K562 treated with DMSO at 1 percent for 12 hours (cell line): Measurements from ENCODE around the gene FAM234B. TPM values are rescaled to one million over a fixed set of nuclear protein-coding genes. Genes with fewer than 3 reads are reported as not detected.

Experiments used
- total RNA-seq: library from RNA; unstranded; fragments of 300-600 nt; gene quantifications from 2 replicates; pipeline ENCODE4 v1.2.3, GENCODE V29; 2022; ENCODE audit not compliant: insufficient read depth

FAM234B gene
- total RNA-seq: 1.6 and 4.1 TPM in 2 replicates

GRCh38 chr12:13044002-13044905 lies at the start of gene FAM234B:
FAM234B (plus strand) TSS chr12:13044381; CDS start chr12:13044404, 23 bp downstream.

GRCh38 chr12:12999959-13000615 lies 44.1 kb upstream of the FAM234B start, which contains the start of gene HEBP1:
HEBP1 (minus strand) TSS chr12:13000265; CDS start chr12:13000114, 151 bp downstream.

GRCh38 chr12:13103391-13104033 lies 59.3 kb downstream of the FAM234B start, which contains the start of gene GSG1:
GSG1 (minus strand) TSS chr12:13103667; CDS start chr12:13103512, 155 bp downstream.

Other genes starting within 250 kb of the FAM234B start
- 17.1 and 28.1 TPM in 2 replicates for gene DDX47, start 231.0 kb upstream of the FAM234B start, total RNA-seq
- gene GPRC5A, start 152.8 kb upstream of the FAM234B start, total RNA-seq: not detected in 2 replicates
- gene GPRC5D, start 92.2 kb upstream of the FAM234B start, total RNA-seq: not detected in 2 replicates
- gene HEBP1, start 44.1 kb upstream of the FAM234B start, total RNA-seq: 14.7 and 16.0 TPM in 2 replicates
- gene GSG1, start 59.3 kb downstream of the FAM234B start, total RNA-seq: not detected in 2 replicates
- gene EMP1, start 152.3 kb downstream of the FAM234B start, total RNA-seq: not detected in 2 replicates